SK-N-SH (cell line): ENCODE measurements around the gene LAMB1. TPM values are rescaled to one million over a fixed set of nuclear protein-coding genes. Genes with fewer than 3 reads are reported as not detected.

Source experiments
- CTCF ChIA-PET: fragments of 300-600, 350-600 bp; formaldehyde crosslinking; extraction: SDS; loops from one replicate; lab custom pipeline; 2021; lab: Yijun Ruan, JAX
- POLR2A ChIA-PET: fragments of 350-600 bp; sonication (Branson Sonifier 250); formaldehyde crosslinking; extraction: SDS; loops from one replicate; lab custom pipeline; 2020; ENCODE audit warnings: antibody characterized with exemption, inconsistent platforms; lab: Yijun Ruan, JAX
- DNase-seq: peaks from one replicate; pipeline ENCODE4 v3.0.0; 2012
- H2AFZ ChIP-seq: fragments of 200-600 bp; sonication (generic); 2 replicates; pipeline ENCODE4 v1.8.1; 2016; ENCODE audit warnings: antibody characterized with exemption, mild to moderate bottlenecking, low read depth
- H3F3A ChIP-seq: fragments of 200-600 bp; sonication (generic); replicated peaks from 2 replicates; pipeline ENCODE3; 2016; ENCODE audit warnings: antibody characterized with exemption, mild to moderate bottlenecking; ENCODE audit not compliant: insufficient read depth
- H3K27ac ChIP-seq, 2 experiments: fragments of 200-500 bp in 1 of 2; fragments of 200-600 bp in 1 of 2; sonication (Bioruptor generic) in 1 of 2; sonication (generic), shearing (Covaris generic) in 1 of 2; 2 replicates each; pipeline versions ENCODE4 v1.5.1 to v1.6.1; 2014 to 2016; ENCODE audit warnings: low read depth in 2 of 2, inconsistent platforms in 1 of 2, low read length in 1 of 2, mild to moderate bottlenecking in 1 of 2, mixed read lengths in 1 of 2
- H3K27me3 ChIP-seq: fragments of 200-600 bp; sonication (generic), shearing (Covaris generic); 2 replicates; pipeline ENCODE4 v1.6.1; 2016; ENCODE audit warnings: mixed run types; ENCODE audit not compliant: insufficient read depth
- H3K36me3 ChIP-seq, 2 experiments: fragments of 200-500 bp in 1 of 2; fragments of 200-600 bp in 1 of 2; sonication (Bioruptor generic) in 1 of 2; sonication (generic) in 1 of 2; replicated peaks in 1 of 2; 2 replicates each; pipeline versions ENCODE3 to v1.5.1; 2014 to 2016; ENCODE audit warnings: low read length in 1 of 2, mild to moderate bottlenecking in 1 of 2; ENCODE audit not compliant: insufficient read depth in 2 of 2, control insufficient read depth in 1 of 2
- H3K4me1 ChIP-seq, 2 experiments: fragments of 200-500 bp in 1 of 2; fragments of 200-600 bp in 1 of 2; sonication (Bioruptor generic) in 1 of 2; sonication (generic), shearing (Covaris generic) in 1 of 2; 2 replicates each; pipeline versions ENCODE4 v1.5.1 to v1.6.1; 2014 to 2016; ENCODE audit warnings: low read depth in 1 of 2, low read length in 1 of 2, mixed run types in 1 of 2; ENCODE audit not compliant: insufficient read depth in 2 of 2, control insufficient read depth in 1 of 2
- H3K4me2 ChIP-seq: fragments of 200-600 bp; sonication (generic), shearing (Covaris generic); 2 replicates; pipeline ENCODE4 v1.6.1; 2017; ENCODE audit warnings: mixed run types
- H3K4me3 ChIP-seq, 2 experiments: fragments of 200-500 bp in 1 of 2; fragments of 200-600 bp in 1 of 2; sonication (Bioruptor generic) in 1 of 2; sonication (generic), shearing (Covaris generic) in 1 of 2; 2 replicates each; pipeline versions ENCODE4 v1.5.1 to v1.8.1; 2014 to 2016; ENCODE audit warnings: low read depth in 2 of 2, inconsistent platforms in 1 of 2, low read length in 1 of 2, mild to moderate bottlenecking in 1 of 2, mixed read lengths in 1 of 2, moderate library complexity in 1 of 2
- H3K79me2 ChIP-seq: fragments of 200-600 bp; sonication (generic); 2 replicates; pipeline ENCODE4 v1.8.1; 2017; ENCODE audit warnings: mild to moderate bottlenecking; ENCODE audit not compliant: insufficient read depth
- H3K9ac ChIP-seq: fragments of 200-600 bp; sonication (generic); 2 replicates; pipeline ENCODE4 v1.6.1; 2017; ENCODE audit warnings: mixed run types
- H3K9me2 ChIP-seq: fragments of 200-600 bp; sonication (generic); 2 replicates; pipeline ENCODE4 v1.6.1; 2017; ENCODE audit warnings: mixed run types
- H3K9me3 ChIP-seq: fragments of 200-600 bp; sonication (generic); 2 replicates; pipeline ENCODE4 v1.6.1; 2017; ENCODE audit warnings: mixed run types, mild to moderate bottlenecking, moderate library complexity
- H4K20me1 ChIP-seq: fragments of 200-600 bp; sonication (generic); 2 replicates; pipeline ENCODE4 v1.6.1; 2017; ENCODE audit warnings: mild to moderate bottlenecking, mixed run types; ENCODE audit not compliant: insufficient read depth
- CHD2 ChIP-seq: fragments of 150-350 bp; IDR thresholded peaks from 2 replicates; pipeline ENCODE4 v1.6.1; 2018; ENCODE audit warnings: low read length; ENCODE audit not compliant: partially characterized antibody
- ELF1 ChIP-seq: IDR thresholded peaks from 2 replicates; pipeline ENCODE4 v1.4.0; 2012
- EZH2phosphoT487 ChIP-seq: fragments of 200-600 bp; sonication (generic); IDR thresholded peaks from 2 replicates; pipeline ENCODE4 v1.6.1; 2017; ENCODE audit warnings: low read depth, mixed run types, mild to moderate bottlenecking, antibody characterized with exemption, moderate library complexity, borderline replicate concordance
- FOSL2 ChIP-seq: IDR thresholded peaks from 2 replicates; pipeline ENCODE4 v1.4.0; 2012; ENCODE audit warnings: low read depth, mild to moderate bottlenecking, moderate library complexity, borderline replicate concordance
- FOXJ3 ChIP-seq: sonication (generic); formaldehyde crosslinking; IDR thresholded peaks from 2 replicates; pipeline ENCODE4 v1.5.1; 2020; ENCODE audit warnings: mild to moderate bottlenecking, missing genetic modification reagents
- FOXM1 ChIP-seq: IDR thresholded peaks from 2 replicates; pipeline ENCODE4 v1.4.0; 2012; ENCODE audit warnings: low read depth, mild to moderate bottlenecking
- GATA2 ChIP-seq: sonication (generic); formaldehyde crosslinking; IDR thresholded peaks from 2 replicates; pipeline ENCODE4 v1.5.0; 2020; ENCODE audit warnings: mild to moderate bottlenecking, missing genetic modification reagents
- IRF3 ChIP-seq: fragments of 150-350 bp; IDR thresholded peaks from 2 replicates; pipeline ENCODE4 v1.6.1; 2016; ENCODE audit warnings: mild to moderate bottlenecking, low read depth, low read length
- JUND ChIP-seq: IDR thresholded peaks from 2 replicates; pipeline ENCODE4 v1.4.0; 2012
- MAX ChIP-seq: IDR thresholded peaks from 2 replicates; pipeline ENCODE4 v1.4.0; 2012; ENCODE audit warnings: low read depth
- MEF2A ChIP-seq: IDR thresholded peaks from 2 replicates; pipeline ENCODE4 v1.4.0; 2012; ENCODE audit warnings: low read depth, borderline replicate concordance
- MXI1 ChIP-seq: IDR thresholded peaks from 2 replicates; pipeline ENCODE4 v1.6.1; 2012; ENCODE audit warnings: mild to moderate bottlenecking, low read depth, low read length, improper control_type of control experiment
- NRF1 ChIP-seq: IDR thresholded peaks from 2 replicates; pipeline ENCODE4 v1.6.1; 2012; ENCODE audit warnings: low read depth, mild to moderate bottlenecking, low read length
- POLR2AphosphoS5 ChIP-seq: IDR thresholded peaks from 2 replicates; pipeline ENCODE4 v1.6.1; 2012; ENCODE audit warnings: low read depth, low read length
- RAD21 ChIP-seq: IDR thresholded peaks from 2 replicates; pipeline ENCODE4 v1.6.1; 2012; ENCODE audit warnings: mild to moderate bottlenecking, low read length
- RCOR1 ChIP-seq: fragments of 150-350 bp; IDR thresholded peaks from 2 replicates; pipeline ENCODE4 v1.6.1; 2017; ENCODE audit warnings: antibody characterized with exemption, low read length
- RFX5 ChIP-seq: IDR thresholded peaks from 2 replicates; pipeline ENCODE4 v1.6.1; 2012; ENCODE audit warnings: mild to moderate bottlenecking, improper control_type of control experiment, low read length
- RXRA ChIP-seq: IDR thresholded peaks from 2 replicates; pipeline ENCODE4 v1.4.0; 2012; ENCODE audit warnings: low read depth, mild to moderate bottlenecking, borderline replicate concordance
- SIN3A ChIP-seq: IDR thresholded peaks from 2 replicates; pipeline ENCODE4 v1.6.1; 2012; ENCODE audit warnings: low read depth, mild to moderate bottlenecking, low read length, moderate library complexity, borderline replicate concordance
- TAF1 ChIP-seq: IDR thresholded peaks from 2 replicates; pipeline ENCODE4 v1.6.1; 2012; ENCODE audit warnings: low read depth, mild to moderate bottlenecking, low read length, moderate library complexity, borderline replicate concordance
- TCF12 ChIP-seq: IDR thresholded peaks from 2 replicates; pipeline ENCODE4 v1.4.0; 2012
- TEAD4 ChIP-seq: IDR thresholded peaks from 2 replicates; pipeline ENCODE4 v1.4.0; 2012; ENCODE audit warnings: mild to moderate bottlenecking, borderline replicate concordance; ENCODE audit not compliant: insufficient read depth
- USF2 ChIP-seq: fragments of 150-350 bp; IDR thresholded peaks from 2 replicates; pipeline ENCODE4 v1.6.1; 2017; ENCODE audit warnings: antibody characterized with exemption, low read length, low read depth, borderline replicate concordance
- YY1 ChIP-seq: IDR thresholded peaks from 2 replicates; pipeline ENCODE4 v1.4.0; 2012; ENCODE audit warnings: low read depth, mild to moderate bottlenecking
- ZBTB33 ChIP-seq: IDR thresholded peaks from 2 replicates; pipeline ENCODE4 v1.4.0; 2012; ENCODE audit warnings: low read depth, borderline replicate concordance
- WGBS: methylation state at CpG from one replicate; pipeline ENCODE4 v1.1.6; 2017; ENCODE audit warnings: low lambda C conversion rate; 5-methylcytosine and 5-hydroxymethylcytosine counted together
- polyA plus RNA-seq, 3 experiments: library from polyadenylated mRNA; depleted of rRNA; stranded (reverse); fragments of >200 nt; gene quantifications; 2 replicates each; pipeline ENCODE4 v1.2.3, GENCODE V29; 2012
- TF ChIP-seq, protein P1 (sequence below): IDR thresholded peaks from 2 replicates; pipeline ENCODE4; 2012
- TF ChIP-seq, protein P2 (sequence below): fragments of 200-600 bp; sonication (generic); IDR thresholded peaks from 2 replicates; pipeline ENCODE4 v1.6.1; 2017; ENCODE audit warnings: antibody characterized with exemption, mild to moderate bottlenecking, moderate library complexity

LAMB1 gene
- polyA plus RNA-seq, 1 of the 3 experiments (the other 2 are of a cell fraction) = 435 TPM

GRCh38 chr7:107948645-107949442 lies 54.1 kb downstream of the LAMB1 start:
- Histone ChIP-seq H3K27me3 (no peaks in the 10 kb centered on the region), H3K4me1 (peaks cover 40 to 65% of the 10 kb centered on the region in 2 experiments), H4K20me1 (peaks cover 4% of the 10 kb centered on the region; the same call in 1 of the 2 replicates), H3K9me3 (no peaks in the 10 kb centered on the region), H3K4me3 (no peak overlapping the region), H3K36me3 (peaks cover 81 to 87% of the 10 kb centered on the region in 2 experiments), H3F3A (peaks cover 77% of the 10 kb centered on the region), H3K9ac (peak overlapping the region; percentile 34; the same call in 1 of the 2 replicates), H2AFZ (no peak overlapping the region), H3K4me2 (peak overlapping the region; percentile 31), H3K27ac (peak overlapping the region; percentile 89 to 93), H3K9me2 (no peaks in the 10 kb centered on the region), H3K79me2 (peaks cover 26% of the 10 kb centered on the region; the same call in 1 of the 2 replicates)
- WGBS = 42% methylated on average over 7 of the region's 7 CpGs
- CTCF ChIA-PET = interaction anchor here (1.1 to 1.5 kb wide), 2 partner anchors 40 to 67 kb away, joined by 3 to 4 read pairs; no protein-coding TSS in a partner anchor
- no peak for DNase-seq
- POLR2A ChIA-PET = no interaction called here
- TF ChIP-seq MXI1 (no peak), FOXM1 (peak; percentile 95), TAF1 (peak; percentile 62; the same call in 1 of the 2 replicates), SIN3A (peak; percentile 77; the same call in 1 of the 2 replicates), MEF2A (peak; percentile 67; the same call in 1 of the 2 replicates), CHD2 (no peak), GATA2 (CRISPR knock-in tag) (no peak), TEAD4 (peak; percentile 96), RCOR1 (no peak), USF2 (no peak), POLR2AphosphoS5 (peak; percentile 83; the same call in 1 of the 2 replicates), IRF3 (no peak), FOXJ3 (CRISPR knock-in tag) (no peak), RAD21 (no peak), ELF1 (peak; percentile 31; the same call in 1 of the 2 replicates), TCF12 (peak; percentile 96), FOSL2 (peak; percentile 91), JUND (peak; percentile 95), ZBTB33 (peak; percentile 78), RFX5 (no peak), NRF1 (no peak), YY1 (peak; percentile 74), EZH2phosphoT487 (no peak), RXRA (peak; percentile 94), MAX (peak; percentile 71)
- TF ChIP-seq, protein P1, sequence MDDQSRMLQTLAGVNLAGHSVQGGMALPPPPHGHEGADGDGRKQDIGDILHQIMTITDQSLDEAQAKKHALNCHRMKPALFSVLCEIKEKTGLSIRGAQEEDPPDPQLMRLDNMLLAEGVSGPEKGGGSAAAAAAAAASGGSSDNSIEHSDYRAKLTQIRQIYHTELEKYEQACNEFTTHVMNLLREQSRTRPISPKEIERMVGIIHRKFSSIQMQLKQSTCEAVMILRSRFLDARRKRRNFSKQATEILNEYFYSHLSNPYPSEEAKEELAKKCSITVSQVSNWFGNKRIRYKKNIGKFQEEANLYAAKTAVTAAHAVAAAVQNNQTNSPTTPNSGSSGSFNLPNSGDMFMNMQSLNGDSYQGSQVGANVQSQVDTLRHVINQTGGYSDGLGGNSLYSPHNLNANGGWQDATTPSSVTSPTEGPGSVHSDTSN = peak; percentile 95
- TF ChIP-seq, protein P2, sequence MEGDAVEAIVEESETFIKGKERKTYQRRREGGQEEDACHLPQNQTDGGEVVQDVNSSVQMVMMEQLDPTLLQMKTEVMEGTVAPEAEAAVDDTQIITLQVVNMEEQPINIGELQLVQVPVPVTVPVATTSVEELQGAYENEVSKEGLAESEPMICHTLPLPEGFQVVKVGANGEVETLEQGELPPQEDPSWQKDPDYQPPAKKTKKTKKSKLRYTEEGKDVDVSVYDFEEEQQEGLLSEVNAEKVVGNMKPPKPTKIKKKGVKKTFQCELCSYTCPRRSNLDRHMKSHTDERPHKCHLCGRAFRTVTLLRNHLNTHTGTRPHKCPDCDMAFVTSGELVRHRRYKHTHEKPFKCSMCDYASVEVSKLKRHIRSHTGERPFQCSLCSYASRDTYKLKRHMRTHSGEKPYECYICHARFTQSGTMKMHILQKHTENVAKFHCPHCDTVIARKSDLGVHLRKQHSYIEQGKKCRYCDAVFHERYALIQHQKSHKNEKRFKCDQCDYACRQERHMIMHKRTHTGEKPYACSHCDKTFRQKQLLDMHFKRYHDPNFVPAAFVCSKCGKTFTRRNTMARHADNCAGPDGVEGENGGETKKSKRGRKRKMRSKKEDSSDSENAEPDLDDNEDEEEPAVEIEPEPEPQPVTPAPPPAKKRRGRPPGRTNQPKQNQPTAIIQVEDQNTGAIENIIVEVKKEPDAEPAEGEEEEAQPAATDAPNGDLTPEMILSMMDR = no peak
